HG03139 (cell line): ENCODE results near the gene RASL12.

Source experiments
- ATAC-seq: cut with Tn5 transposase; IDR thresholded peaks from one replicate; pipeline ENCODE4 v1.9.1; 2021; ENCODE audit not compliant: unreplicated experiment

RASL12 gene

GRCh38 chr15:65092911-65093792 lies 25.4 kb upstream of the RASL12 start:
- ATAC-seq, result no peak

GRCh38 chr15:65091946-65092770 lies 24.4 kb upstream of the RASL12 start:
- ATAC-seq, result no peak

- no peak for ATAC-seq
These were observed 21.5 kb upstream of the RASL12 start for GRCh38 chr15:65089206-65089824.

- ATAC-seq, result no peak
These were observed 20.8 kb upstream of the RASL12 start for GRCh38 chr15:65088643-65089021.

GRCh38 chr15:65087873-65088642 lies 20.3 kb upstream of the RASL12 start:
- no peak for ATAC-seq

- ATAC-seq, result no peak
These were observed 19.6 kb upstream of the RASL12 start for GRCh38 chr15:65087411-65087810.

- ATAC-seq, result no peak
These were observed 18.9 kb upstream of the RASL12 start for GRCh38 chr15:65086680-65087111.

- no peak for ATAC-seq
These were observed 18.3 kb upstream of the RASL12 start for GRCh38 chr15:65085990-65086679.

GRCh38 chr15:65085207-65085753 lies 17.5 kb upstream of the RASL12 start:
- no peak for ATAC-seq

GRCh38 chr15:65084500-65085206 lies 16.9 kb upstream of the RASL12 start:
- no peak for ATAC-seq

- ATAC-seq, result no peak
These were observed 15.5 kb upstream of the RASL12 start for GRCh38 chr15:65083262-65083701.

GRCh38 chr15:65082303-65082953 lies 14.6 kb upstream of the RASL12 start:
- ATAC-seq, result no peak

GRCh38 chr15:65081758-65082157 lies 14.0 kb upstream of the RASL12 start:
- no peak for ATAC-seq

GRCh38 chr15:65081270-65081669 lies 13.5 kb upstream of the RASL12 start:
- no peak for ATAC-seq

GRCh38 chr15:65079580-65079979 lies 11.8 kb upstream of the RASL12 start:
- ATAC-seq, result no peak

- ATAC-seq, result no peak
These were observed 10.2 kb upstream of the RASL12 start for GRCh38 chr15:65077981-65078352.

- no peak for ATAC-seq
These were observed 9.6 kb upstream of the RASL12 start for GRCh38 chr15:65077291-65077980.
